ENCODE data around the gene POLRMT.

- TF ChIP-seq CTCF (IDR thresholded peaks at IDR 0.05) (no peak), ZFX (IDR thresholded peaks at IDR 0.05; ENCODE audit: borderline replicate concordance) (no peak)
These were observed 13.9 kb downstream of the POLRMT start for GRCh38 chr19:619286-620002.
